HG03469 (cell line): Measurements from ENCODE around the gene CPLX1.

Experiments
- ATAC-seq: cut with Tn5 transposase; IDR thresholded peaks from one replicate; pipeline ENCODE4 v1.9.1; 2021; ENCODE audit warnings: mild to moderate bottlenecking, moderate library complexity, moderate number of reproducible peaks; ENCODE audit not compliant: unreplicated experiment

CPLX1 gene

DNA sequence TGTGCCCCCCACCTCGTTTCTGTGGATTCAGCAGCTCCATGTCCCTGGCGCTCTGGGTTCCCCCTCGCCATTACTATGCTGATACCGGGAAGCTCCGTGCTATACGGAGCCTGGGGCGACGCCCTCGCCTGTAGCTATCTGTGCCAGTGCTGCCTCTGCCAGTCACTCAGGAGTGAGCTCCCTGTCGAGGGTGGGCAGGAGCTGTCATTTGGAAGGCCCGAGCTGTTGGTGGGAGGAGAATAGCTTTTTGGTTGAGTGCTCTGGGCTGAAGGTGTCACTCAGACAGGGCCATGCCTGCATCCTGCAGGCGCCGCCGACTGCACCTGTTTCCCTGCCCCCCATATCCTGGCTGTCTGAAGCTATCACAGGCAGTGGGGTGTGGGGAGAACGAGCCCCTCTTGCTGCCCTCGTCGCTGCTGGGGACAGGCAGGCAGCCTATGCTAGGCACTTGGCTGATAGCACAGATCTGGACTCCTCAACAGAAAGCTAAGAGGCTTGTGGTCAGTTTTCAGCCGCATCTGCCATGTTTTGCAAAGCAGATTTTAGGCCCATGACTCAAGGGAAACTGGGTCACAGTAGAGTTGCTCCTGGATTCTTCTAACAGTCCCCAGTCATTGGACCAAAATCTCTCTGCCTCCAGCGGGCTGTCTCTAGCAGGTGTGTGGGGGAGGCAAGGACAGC is 31.8 kb downstream of the CPLX1 start:
- ATAC-seq = no peak

- ATAC-seq = no peak
These were observed 32.7 kb downstream of the CPLX1 start for GRCh38 chr4:793093-793861.

DNA sequence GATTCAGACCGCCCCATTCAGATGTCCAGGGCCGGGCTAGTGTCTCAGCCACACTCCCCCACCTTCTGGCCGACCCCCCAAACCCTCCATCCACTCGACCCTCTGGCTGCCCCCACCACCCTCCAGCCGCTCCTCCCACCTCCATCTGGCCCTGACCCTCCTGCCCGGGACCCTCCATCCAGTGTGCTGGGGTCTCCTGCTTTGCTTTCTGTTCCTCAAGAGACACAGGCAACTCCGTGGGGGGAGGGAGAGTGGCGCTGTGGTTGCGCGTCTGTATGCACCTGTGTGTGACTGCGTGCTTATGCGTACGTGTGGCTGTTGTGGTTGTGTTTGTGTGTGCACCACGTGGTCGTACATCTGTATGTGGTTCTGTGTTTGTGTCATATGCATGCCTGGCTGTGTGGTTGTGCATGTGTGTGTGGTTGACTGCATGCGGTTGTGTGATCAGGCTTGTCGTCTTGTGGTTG is 33.3 kb downstream of the CPLX1 start:
- ATAC-seq = no peak

GRCh38 chr4:791898-792625 is 33.9 kb downstream of the CPLX1 start:
- ATAC-seq = no peak

DNA sequence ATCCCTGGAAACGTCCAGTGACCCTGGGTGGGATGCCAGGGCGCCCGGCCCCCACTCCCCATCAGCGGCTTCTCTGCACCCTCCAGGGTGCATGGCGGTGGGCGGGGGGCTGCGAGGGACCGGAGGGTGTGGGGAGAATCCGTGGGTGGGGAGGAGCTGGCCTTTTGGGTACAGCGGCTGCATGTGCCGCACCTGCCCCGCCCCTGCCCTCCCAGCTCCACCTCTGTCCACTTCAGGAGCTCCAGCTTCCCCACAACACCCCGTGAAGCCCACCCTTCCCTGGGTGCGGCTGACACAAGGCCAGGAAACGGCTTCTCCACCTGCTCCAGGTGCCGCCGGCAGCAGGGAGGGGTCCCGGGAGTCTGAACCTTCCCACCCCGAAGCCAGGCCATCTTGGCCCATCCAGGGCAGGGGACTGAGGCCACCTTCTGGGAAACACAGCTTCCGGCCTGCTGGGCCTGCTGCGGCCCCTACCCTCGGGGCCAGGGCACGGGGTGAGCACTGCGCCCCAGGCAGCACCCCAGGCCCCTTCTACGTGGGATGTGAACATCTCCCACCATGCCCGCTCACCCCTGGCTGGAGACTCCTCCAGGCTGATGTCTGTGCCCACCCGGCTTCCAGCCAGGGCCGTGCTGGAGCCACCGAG is 34.6 kb downstream of the CPLX1 start:
- no peak for ATAC-seq

GRCh38 chr4:790466-790820 is 35.5 kb downstream of the CPLX1 start:
- no peak for ATAC-seq

DNA sequence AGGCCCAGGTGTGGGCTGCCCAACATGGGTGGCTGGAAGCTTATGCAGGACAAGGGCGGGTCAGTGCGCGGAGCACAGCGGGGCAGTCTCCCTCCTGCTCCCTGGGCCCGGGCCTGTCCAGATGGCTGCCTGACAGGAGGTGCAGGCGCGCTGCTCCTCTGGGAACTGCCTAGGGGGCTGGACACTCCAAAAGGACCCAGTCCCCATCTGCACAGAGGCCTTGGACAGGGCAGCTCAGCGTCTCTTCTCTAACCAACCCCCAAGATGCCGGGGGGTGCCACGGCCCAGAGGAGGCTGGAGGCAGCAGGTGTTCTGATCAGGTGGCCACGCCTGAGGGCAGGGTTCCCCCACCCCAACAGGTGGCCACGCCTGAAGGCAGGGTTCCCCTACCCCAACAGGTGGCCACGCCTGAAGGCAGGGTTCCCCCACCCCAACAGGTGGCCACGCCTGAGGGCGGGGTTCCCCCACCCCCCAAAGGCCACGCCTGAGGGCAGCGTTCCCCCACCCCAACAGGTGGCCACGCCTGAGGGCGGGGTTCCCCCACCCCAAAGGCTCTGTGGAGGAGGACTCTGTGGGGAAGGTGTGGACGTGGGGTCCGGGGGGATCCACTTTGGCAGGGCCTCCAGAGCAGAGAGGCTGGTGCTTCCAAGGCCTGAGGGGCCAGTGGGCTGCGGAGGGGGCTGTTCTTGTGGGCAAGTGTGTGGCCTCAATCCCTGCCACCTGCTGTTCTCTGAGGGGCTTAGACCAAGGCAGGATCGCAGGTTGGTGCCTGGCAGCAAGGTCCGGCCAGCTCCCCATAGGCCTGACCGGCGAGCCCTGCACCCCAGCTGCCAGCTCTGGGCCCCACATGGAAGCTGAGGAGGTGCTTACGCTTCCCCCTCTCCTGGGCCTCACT is 36.1 kb downstream of the CPLX1 start:
- no peak for ATAC-seq

DNA sequence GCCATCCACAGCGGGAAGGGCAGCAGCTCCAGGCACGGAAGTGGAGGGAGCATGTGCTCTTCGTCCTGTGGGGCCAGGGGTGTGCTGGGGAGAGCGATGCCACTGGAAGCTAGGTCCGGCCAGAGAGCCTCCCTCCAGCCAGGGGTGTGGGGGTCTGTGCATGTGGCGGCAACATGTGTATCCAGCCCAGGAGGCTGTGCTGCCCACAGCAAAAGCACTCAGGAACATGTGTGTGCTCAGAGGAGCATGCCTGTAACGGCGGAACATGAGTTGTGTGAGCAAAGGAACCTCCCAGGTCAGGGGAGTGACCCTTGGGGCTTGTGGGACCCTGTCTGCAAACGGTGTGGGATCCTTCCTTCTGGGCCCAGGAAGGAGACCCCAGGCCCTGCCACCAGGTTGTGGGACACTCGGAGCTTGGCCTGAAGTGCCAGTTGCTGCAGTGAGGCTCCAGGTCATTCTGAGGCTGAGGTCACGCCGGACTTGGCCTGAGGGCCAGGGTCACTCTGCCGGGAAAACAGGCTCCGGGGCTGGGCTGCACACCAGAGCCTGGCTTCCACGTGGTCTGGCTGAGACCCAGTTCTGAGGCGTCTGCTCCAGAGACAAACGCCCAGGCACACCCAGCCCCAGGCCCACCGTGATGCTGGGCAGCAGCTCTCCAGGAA is 37.2 kb downstream of the CPLX1 start:
- ATAC-seq = no peak

DNA sequence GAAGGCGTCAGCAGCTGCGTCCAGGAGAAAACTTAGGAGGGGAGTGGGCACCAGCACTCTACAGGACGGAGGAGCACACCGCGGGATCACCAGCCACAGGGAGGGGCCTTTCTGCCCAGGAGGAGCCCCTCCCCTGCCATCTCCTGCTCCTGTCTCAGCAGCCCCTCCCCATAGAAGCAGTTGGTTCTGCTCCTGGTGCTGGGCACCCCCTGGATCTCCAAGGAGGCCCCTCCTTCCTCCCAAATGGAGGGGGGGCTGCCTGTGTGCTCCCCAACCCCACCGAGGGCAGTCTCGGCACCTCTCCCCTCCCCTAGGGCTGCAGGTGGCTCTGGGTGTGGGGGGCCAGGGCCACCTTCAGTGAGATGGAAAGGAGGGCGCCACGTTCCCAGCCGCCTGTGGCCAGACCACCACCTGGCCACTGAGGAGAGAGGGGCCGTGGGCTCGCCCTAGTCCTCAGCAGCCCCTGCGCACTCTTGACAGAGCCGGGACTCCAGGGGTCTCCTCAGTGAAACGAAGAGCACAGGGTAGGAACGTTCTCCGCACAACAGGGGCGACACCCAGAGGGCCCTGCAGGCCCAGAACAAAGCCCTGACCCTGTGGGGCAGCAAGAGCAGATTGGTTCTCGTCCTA is 37.8 kb downstream of the CPLX1 start:
- ATAC-seq = no peak

GRCh38 chr4:787561-787981 is 38.4 kb downstream of the CPLX1 start:
- ATAC-seq = no peak

- ATAC-seq = no peak
These were observed 39.0 kb downstream of the CPLX1 start for GRCh38 chr4:786861-787300.

GRCh38 chr4:786074-786741 is 39.7 kb downstream of the CPLX1 start:
- ATAC-seq = no peak

DNA sequence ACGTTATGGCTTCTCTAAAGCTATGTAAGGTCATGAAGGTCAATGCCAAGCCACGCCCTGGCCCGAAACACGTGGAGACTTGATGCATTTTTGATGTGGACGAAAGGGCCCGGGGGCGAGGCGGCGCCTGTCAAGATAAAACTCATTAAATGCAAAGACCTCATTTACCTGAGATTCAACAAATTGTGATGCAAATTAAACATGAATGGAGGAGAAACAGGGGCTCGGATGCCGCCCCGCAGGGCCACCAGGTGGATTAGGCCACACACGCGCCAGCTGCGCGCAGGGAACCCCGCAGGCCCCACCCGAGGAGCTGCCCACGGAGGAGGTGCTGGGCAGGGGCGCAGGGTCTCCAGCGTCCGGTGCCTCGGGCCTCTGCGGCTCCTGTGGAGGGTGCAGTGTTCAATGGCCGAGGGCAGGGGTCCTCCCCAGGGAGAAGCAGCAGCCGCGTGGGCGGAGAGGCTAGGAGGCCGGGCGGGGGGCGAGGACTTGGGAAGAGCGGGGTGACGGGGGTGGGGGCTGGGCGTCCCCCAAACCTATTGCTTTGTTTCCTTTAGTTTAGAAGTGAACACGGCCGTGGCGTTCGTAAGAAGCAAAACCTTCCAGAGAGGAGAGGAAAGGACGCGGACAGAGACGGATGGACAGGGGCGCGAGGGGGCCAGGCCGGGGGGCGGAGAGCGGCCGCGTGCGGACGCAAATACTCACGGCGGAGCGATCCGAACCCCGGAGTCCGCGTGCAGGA is 40.4 kb downstream of the CPLX1 start:
- ATAC-seq = no peak

GRCh38 chr4:784401-785331 is 41.3 kb downstream of the CPLX1 start:
- no peak for ATAC-seq

- peak; percentile 95 for ATAC-seq
These were observed 44.3 kb downstream of the CPLX1 start for GRCh38 chr4:781493-782216.
